HUES48 (cell line): Measurements from ENCODE around the gene ZNF850.
"Not testable (repeated sequence)": the region's sequence is repeated elsewhere in the genome, so short reads cannot be mapped to it uniquely, and the experiment has no call there.

Experiments
- H3K27ac ChIP-seq: one replicate; pipeline ENCODE4 v1.7.0; 2013; ENCODE audit warnings: low read depth, low read length, inconsistent platforms
- H3K27me3 ChIP-seq: 2 replicates; pipeline ENCODE4 v1.6.1; 2013; ENCODE audit warnings: mild to moderate bottlenecking, low read length; ENCODE audit not compliant: control insufficient read depth, insufficient read depth
- H3K36me3 ChIP-seq: 2 replicates; pipeline ENCODE4 v1.6.1; 2013; ENCODE audit warnings: low read length; ENCODE audit not compliant: control insufficient read depth, insufficient read depth
- H3K4me1 ChIP-seq: 2 replicates; pipeline ENCODE4 v1.6.1; 2013; ENCODE audit warnings: mild to moderate bottlenecking, low read length; ENCODE audit not compliant: control insufficient read depth, insufficient read depth
- H3K4me3 ChIP-seq: 2 replicates; pipeline ENCODE4 v1.5.1; 2013; ENCODE audit warnings: mild to moderate bottlenecking, low read depth, low read length
- H3K9ac ChIP-seq: 2 replicates; pipeline ENCODE4 v1.6.1; 2013; ENCODE audit warnings: mild to moderate bottlenecking, low read depth, low read length, moderate library complexity
- H3K9me3 ChIP-seq: 2 replicates; pipeline ENCODE4 v1.6.1; 2013; ENCODE audit warnings: low read length; ENCODE audit not compliant: control insufficient read depth, insufficient read depth

ZNF850 gene

DNA sequence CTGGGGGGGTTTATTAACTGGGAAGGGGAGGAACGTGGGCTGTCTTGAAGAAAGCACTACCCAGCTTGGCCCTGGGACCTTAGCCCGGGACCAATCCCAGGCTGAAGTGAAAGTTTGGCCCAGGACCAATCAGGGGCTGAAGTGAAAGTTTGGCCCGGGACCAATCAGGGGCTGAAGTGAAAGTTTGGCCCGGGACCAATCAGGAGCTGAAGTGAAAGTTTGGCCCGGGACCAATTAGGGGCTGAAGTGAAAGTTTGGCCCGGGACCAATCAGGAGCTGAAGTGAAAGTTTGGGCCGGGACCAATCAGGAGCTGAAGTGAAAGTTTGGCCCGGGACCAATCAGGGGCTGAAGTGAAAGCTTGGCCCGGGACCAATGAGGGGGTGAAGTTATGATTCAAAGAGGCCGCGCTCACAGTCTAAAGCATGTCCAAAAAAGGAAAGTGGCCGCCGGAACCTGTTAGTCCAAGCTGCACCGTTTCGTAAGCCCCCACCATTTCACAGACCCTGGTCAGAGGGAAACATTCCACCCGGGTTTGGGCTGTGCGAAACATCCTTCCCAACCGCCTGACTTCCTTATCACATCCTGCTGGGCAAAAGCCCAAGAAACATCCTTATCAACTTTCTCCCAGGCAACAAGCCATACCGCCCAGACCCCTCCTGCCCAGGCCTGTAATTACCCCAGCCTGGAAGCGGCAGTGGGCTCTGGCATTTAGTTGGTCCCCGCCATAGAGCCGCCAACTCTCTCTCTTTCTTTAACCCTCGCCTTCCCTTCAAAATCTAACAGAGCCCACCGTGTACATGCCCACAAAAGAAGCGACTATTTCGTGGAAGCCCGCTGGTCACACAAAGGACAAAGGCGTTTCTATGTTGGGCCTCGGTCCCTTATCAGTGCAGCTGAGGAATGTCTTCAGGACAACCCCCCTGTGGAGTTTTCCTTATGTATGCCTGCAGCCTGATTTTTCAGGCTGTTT lies 1.1 kb downstream of the ZNF850 start:
- Histone ChIP-seq H3K27me3 (no peaks in the 10 kb centered on the region), H3K27ac (peak overlapping the region; percentile 56), H3K9me3 (peaks cover 10% of the 10 kb centered on the region)

GRCh38 chr19:36750066-36750691 lies 22.4 kb downstream of the ZNF850 start:
- H3K4me3 ChIP-seq = peak overlapping the region; percentile 23; the same call in 1 of the 2 replicates
- no peaks in the 10 kb centered on the region for H3K4me1 ChIP-seq
- H3K27me3 ChIP-seq = no peaks in the 10 kb centered on the region
- no peak overlapping the region for H3K27ac ChIP-seq
- peaks cover 98% of the 10 kb centered on the region for H3K9me3 ChIP-seq
- peaks cover 95% of the 10 kb centered on the region for H3K36me3 ChIP-seq
- no peak overlapping the region for H3K9ac ChIP-seq

More for the DNA sequence above, 1.1 kb downstream of the ZNF850 start:
- Histone ChIP-seq H3K9ac (peak overlapping the region; percentile 94), H3K36me3 (peaks cover 19% of the 10 kb centered on the region), H3K4me1 (no peaks in the 10 kb centered on the region), H3K4me3 (peak overlapping the region; percentile 96)

DNA sequence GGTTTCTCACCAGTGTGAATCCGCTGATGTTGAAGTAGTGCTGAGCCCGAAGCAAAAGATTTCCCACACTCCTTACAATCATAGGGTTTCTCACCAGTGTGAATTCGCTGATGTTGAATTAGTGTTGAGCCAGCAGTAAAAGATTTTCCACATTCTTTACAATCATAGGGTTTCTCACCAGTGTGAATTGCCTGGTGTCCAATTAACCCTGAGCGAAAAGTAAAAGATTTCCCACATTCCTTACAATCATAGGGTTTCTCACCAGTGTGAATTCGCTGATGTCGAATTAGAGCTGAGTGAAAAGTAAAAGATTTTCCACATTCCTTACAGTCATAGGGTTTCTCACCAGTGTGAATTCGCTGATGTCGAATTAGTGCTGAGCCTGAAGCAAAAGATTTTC lies 23.0 kb downstream of the ZNF850 start:
- H3K4me1 ChIP-seq, H3K27me3 ChIP-seq, H3K9ac ChIP-seq, H3K27ac ChIP-seq: not testable (repeated sequence)
- H3K9me3 ChIP-seq = peaks cover 97% of the 10 kb centered on the region
- H3K4me3 ChIP-seq = peak overlapping the region; percentile 23; the same call in 1 of the 2 replicates
- H3K36me3 ChIP-seq = peaks cover 92% of the 10 kb centered on the region

GRCh38 chr19:36748431-36749275 lies 24.0 kb downstream of the ZNF850 start:
- peaks cover 94% of the 10 kb centered on the region for H3K9me3 ChIP-seq
- no peak overlapping the region for H3K27ac ChIP-seq
- no peaks in the 10 kb centered on the region for H3K27me3 ChIP-seq
- no peak overlapping the region for H3K9ac ChIP-seq
- no peaks in the 10 kb centered on the region for H3K4me1 ChIP-seq
- peaks cover 84% of the 10 kb centered on the region for H3K36me3 ChIP-seq
- H3K4me3 ChIP-seq = peak overlapping the region; percentile 23

DNA sequence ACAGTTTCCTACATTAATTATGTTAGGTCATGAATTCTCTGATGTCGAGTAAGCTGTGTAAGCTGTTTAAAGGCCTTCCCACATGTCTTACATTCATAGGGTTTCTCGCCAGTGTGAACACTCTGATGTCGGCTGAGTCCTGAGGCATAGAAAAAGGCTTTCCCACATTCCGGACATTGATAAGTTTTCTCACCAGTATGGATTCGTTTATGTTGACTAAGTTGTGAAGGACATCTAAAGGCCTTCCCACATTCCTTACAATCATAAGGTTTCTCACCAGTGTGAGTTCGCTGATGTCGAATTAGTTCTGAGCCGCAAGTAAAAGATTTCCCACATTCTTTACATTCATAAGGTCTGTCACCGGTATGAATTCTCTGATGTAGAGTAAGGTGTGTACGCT lies 24.9 kb downstream of the ZNF850 start:
- H3K9ac ChIP-seq = no peak overlapping the region
- peaks cover 91% of the 10 kb centered on the region for H3K9me3 ChIP-seq
- H3K4me1 ChIP-seq = no peaks in the 10 kb centered on the region
- peak overlapping the region; percentile 23; the same call in 1 of the 2 replicates for H3K4me3 ChIP-seq
- peaks cover 75% of the 10 kb centered on the region for H3K36me3 ChIP-seq
- H3K27me3 ChIP-seq = no peaks in the 10 kb centered on the region
- H3K27ac ChIP-seq = no peak overlapping the region

- H3K9me3 ChIP-seq = peaks cover 77% of the 10 kb centered on the region
- H3K36me3 ChIP-seq = peaks cover 57% of the 10 kb centered on the region
- H3K27ac ChIP-seq = no peak overlapping the region
- peak overlapping the region; percentile 2; the same call in 1 of the 2 replicates for H3K4me3 ChIP-seq
- no peak overlapping the region for H3K9ac ChIP-seq
- no peaks in the 10 kb centered on the region for H3K27me3 ChIP-seq
- H3K4me1 ChIP-seq = no peaks in the 10 kb centered on the region
Measured at GRCh38 chr19:36745870-36746269, 26.7 kb downstream of the ZNF850 start.

GRCh38 chr19:36736166-36736565 lies 36.4 kb downstream of the ZNF850 start:
- H3K9me3 ChIP-seq = peaks cover 75% of the 10 kb centered on the region
- H3K36me3 ChIP-seq = not testable (repeated sequence)

DNA sequence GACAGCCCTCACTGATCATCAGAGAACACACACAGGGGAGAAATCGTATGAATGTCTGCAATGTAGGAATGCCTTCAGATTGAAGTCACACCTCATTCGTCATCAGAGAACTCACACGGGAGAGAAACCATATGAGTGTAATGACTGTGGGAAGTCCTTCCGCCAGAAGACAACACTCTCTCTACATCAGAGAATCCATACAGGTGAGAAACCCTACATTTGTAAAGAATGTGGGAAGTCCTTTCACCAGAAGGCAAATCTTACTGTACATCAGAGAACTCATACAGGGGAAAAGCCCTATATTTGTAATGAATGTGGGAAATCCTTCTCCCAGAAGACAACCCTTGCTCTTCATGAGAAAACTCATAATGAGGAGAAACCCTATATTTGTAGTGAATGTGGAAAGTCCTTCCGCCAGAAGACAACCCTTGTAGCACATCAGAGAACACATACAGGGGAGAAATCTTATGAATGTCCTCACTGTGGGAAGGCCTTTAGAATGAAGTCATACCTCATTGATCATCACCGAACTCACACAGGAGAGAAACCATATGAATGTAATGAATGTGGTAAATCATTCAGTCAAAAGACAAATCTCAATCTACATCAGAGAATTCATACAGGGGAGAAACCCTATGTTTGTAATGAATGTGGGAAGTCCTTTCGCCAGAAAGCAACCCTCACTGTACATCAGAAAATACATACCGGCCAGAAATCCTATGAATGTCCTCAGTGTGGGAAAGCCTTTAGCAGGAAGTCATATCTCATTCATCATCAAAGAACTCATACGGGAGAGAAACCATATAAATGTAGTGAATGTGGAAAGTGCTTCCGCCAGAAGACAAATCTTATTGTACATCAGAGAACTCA lies 52.7 kb downstream of the ZNF850 start:
- Histone ChIP-seq H3K27ac (no peak overlapping the region), H3K9ac (no peak overlapping the region), H3K9me3 (peaks cover 86% of the 10 kb centered on the region), H3K27me3 (no peaks in the 10 kb centered on the region), H3K4me3 (peak overlapping the region; percentile 35; the same call in 1 of the 2 replicates), H3K4me1 (no peaks in the 10 kb centered on the region), H3K36me3 (peaks cover 68% of the 10 kb centered on the region)

More at GRCh38 chr19:36736166-36736565, 36.4 kb downstream of the ZNF850 start:
- H3K9ac ChIP-seq, H3K27ac ChIP-seq, H3K4me1 ChIP-seq, H3K27me3 ChIP-seq, H3K4me3 ChIP-seq: not testable (repeated sequence)

DNA sequence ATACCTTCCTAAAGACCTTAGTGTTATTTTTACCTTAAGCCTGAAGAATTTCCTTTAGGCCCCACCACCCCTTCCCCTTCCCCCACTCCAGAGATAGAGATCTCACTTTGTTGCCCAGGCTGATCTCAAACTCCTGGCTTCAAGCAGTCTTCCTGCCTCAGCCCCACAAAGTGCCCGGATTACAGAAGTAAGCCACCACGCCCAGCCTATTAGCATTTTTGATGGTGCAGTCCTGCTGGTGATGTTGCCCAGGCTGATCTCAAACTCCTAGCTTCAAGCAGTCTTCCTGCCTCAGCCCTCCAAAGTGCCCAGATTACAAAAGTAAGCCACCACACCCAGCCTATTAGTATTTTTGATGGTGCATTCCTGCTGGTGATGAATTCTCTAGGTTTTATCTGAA lies 63.2 kb downstream of the ZNF850 start:
- Histone ChIP-seq H3K9ac (no peak overlapping the region), H3K27ac (no peak overlapping the region), H3K9me3 (peaks cover 90% of the 10 kb centered on the region), H3K27me3 (no peaks in the 10 kb centered on the region), H3K4me3 (no peak overlapping the region), H3K4me1 (no peaks in the 10 kb centered on the region), H3K36me3 (peaks cover 53% of the 10 kb centered on the region)

- Histone ChIP-seq H3K9ac (no peak overlapping the region), H3K27me3 (no peaks in the 10 kb centered on the region), H3K27ac (no peak overlapping the region), H3K4me3 (no peak overlapping the region), H3K4me1 (no peaks in the 10 kb centered on the region), H3K9me3 (peaks cover 83% of the 10 kb centered on the region), H3K36me3 (peaks cover 36% of the 10 kb centered on the region)
Measured at GRCh38 chr19:36707134-36707533, 65.5 kb downstream of the ZNF850 start.
